CD4-positive, alpha-beta memory T cell (primary cell): ENCODE data around the gene RASGRP1. TPM values are rescaled to one million over a fixed set of nuclear protein-coding genes. Genes with fewer than 3 reads are reported as not detected.

ENCODE experiments used
- CTCF ChIA-PET: fragments of 350-600 bp; sonication (Branson Sonifier 250); formaldehyde crosslinking; loops from one replicate; lab custom pipeline; 2021; ENCODE audit warnings: inconsistent platforms; ENCODE audit not compliant: partially characterized antibody; lab: Charles Lee
- POLR2A ChIA-PET: fragments of 350-600 bp; sonication (Branson Sonifier 250); formaldehyde crosslinking; loops from one replicate; lab custom pipeline; 2021; ENCODE audit not compliant: partially characterized antibody; lab: Charles Lee
- DNase-seq, 5 donors: peaks; one replicate each; pipeline versions ENCODE4 v3.0.0 to v3.0.0-alpha.2; 2020 to 2022; ENCODE audit warnings: mixed read lengths in 1 of 5
- H3K27ac ChIP-seq: one replicate; pipeline ENCODE4 v1.7.0; 2013; ENCODE audit warnings: low read depth, low read length
- H3K27me3 ChIP-seq: 2 replicates; pipeline ENCODE4 v1.7.0; 2013; ENCODE audit warnings: mild to moderate bottlenecking, low read length, moderate library complexity; ENCODE audit not compliant: insufficient read depth
- H3K36me3 ChIP-seq: 2 replicates; pipeline ENCODE4 v1.7.0; 2013; ENCODE audit warnings: mild to moderate bottlenecking, low read length, moderate library complexity; ENCODE audit not compliant: insufficient read depth
- H3K4me1 ChIP-seq: 2 replicates; pipeline ENCODE4 v1.7.0; 2013; ENCODE audit warnings: mild to moderate bottlenecking, low read length, moderate library complexity; ENCODE audit not compliant: insufficient read depth
- H3K4me3 ChIP-seq, 2 donors: one replicate each; pipeline ENCODE4 v1.7.0; 2013; ENCODE audit warnings: low read length in 2 of 2, mild to moderate bottlenecking in 1 of 2
- H3K9me3 ChIP-seq, 2 donors: one replicate each; pipeline ENCODE4 v1.7.0; 2013; ENCODE audit warnings: low read length in 2 of 2, control low read depth in 1 of 2; ENCODE audit not compliant: control insufficient read depth in 1 of 2
- H3K27ac Mint-ChIP-seq, 7 donors: one replicate each; pipeline ENCODE4 v1.8.0; 2020 to 2021; ENCODE audit warnings: mixed read lengths in 7 of 7, mild to moderate bottlenecking in 6 of 7, inconsistent platforms in 3 of 7, moderate library complexity in 3 of 7
- H3K27me3 Mint-ChIP-seq, 2 donors: one replicate each; pipeline ENCODE4 v1.8.0; 2020 to 2021; ENCODE audit warnings: mixed read lengths in 2 of 2
- H3K36me3 Mint-ChIP-seq, 2 donors: one replicate each; pipeline ENCODE4 v1.8.0; 2020 to 2021; ENCODE audit warnings: mixed read lengths in 2 of 2, inconsistent platforms in 1 of 2, mild to moderate bottlenecking in 1 of 2
- H3K4me1 Mint-ChIP-seq, 4 donors: one replicate each; pipeline ENCODE4 v1.8.0; 2020 to 2021; ENCODE audit warnings: mixed read lengths in 4 of 4, mild to moderate bottlenecking in 1 of 4
- H3K4me3 Mint-ChIP-seq, 8 donors: one replicate each; pipeline ENCODE4 v1.8.0; 2020 to 2021; ENCODE audit warnings: mixed read lengths in 8 of 8, mild to moderate bottlenecking in 7 of 8, moderate library complexity in 6 of 8, inconsistent platforms in 3 of 8
- H3K9me3 Mint-ChIP-seq, 8 donors: one replicate each; pipeline ENCODE4 v1.8.0; 2020 to 2021; ENCODE audit warnings: mixed read lengths in 8 of 8, mild to moderate bottlenecking in 5 of 8, inconsistent platforms in 3 of 8, moderate library complexity in 1 of 8
- intact Hi-C: fragments of 100-400 bp; cut with micrococcal nuclease; formaldehyde crosslinking; loops from one replicate; pipeline ENCODE4 v1.15.1; 2023
- polyA plus RNA-seq, 2 donors: library from polyadenylated mRNA; unstranded; fragments of 300-500 nt; fragmentation: Illumina TruSeq; gene quantifications; one replicate each; pipeline ENCODE4 v1.2.3, GENCODE V29; 2021
- total RNA-seq, 2 experiments: library from RNA; stranded (reverse); gene quantifications; one replicate each; pipeline ENCODE4 v1.2.3, GENCODE V29; 2021

The RASGRP1 gene
- total RNA-seq = 100 to 1,000 TPM; 123 to 125 TPM
- polyA plus RNA-seq = 10 to 100 TPM; 47.8 to 85.9 TPM

DNA sequence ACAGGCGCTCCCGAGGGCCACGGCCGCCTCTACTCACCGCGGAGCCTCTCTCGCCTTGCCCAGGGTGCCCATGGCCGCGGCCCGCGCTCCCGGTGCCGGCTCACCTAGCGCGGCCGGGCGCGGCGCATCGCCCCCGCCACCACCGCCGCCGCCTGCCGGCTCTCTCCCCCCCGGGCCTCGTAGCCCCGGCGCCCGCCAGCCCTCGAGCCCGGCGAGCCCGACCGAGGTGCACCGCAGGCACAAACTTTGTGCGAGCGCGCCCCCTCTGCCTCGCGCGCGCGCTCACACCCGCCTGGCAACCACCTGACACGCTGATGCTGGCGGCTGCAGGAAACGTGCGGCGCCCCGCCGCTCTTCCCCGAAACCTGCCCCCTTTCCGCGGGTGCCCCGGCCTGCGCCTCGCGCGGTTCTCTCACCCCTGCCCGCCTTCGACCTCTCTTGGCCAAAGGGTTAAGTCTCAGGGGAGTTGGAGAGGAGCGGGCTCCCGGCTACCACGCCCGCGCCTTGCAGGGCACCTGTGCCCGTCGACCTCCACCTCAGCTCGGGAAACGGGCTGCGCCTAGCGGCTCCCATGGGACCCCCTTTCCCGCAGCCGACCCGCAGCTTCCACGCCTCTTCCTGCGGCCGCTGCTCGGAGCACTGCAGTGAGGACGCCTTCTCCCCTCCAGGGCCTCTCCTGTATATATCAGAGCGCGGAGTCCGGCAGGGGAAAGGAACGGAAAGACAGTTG lies at the start of gene RASGRP1:
Gene RASGRP1, minus strand, starts transcription at position 258 of the 730 bp plus-strand sequence. Its CDS starts 186 bp downstream, at position 72.
- peaks cover 38 to 70% (median 52%) of the 10 kb centered on the region in 4 donors for H3K4me1 Mint-ChIP-seq
- H3K4me3 Mint-ChIP-seq = peak within 1 kb of the TSS; percentile 94 to 99 (median 98)
- peak; percentile 85 to 91 (median 90) for DNase-seq
- ChIA-PET CTCF (interaction anchor here (0.8 to 12.8 kb wide), 49 partner anchors 9 to 127 kb away, joined by 3 to 717 read pairs (median 8); partner anchors contain the start of gene FAM98B), POLR2A (interaction anchor here (0.8 to 10.5 kb wide), 36 partner anchors 10 to 133 kb away, joined by 3 to 452 read pairs (median 7); partner anchors contain the start of gene FAM98B)
- Histone ChIP-seq H3K27ac (peak within 1 kb of the TSS; percentile 89), H3K4me1 (peaks cover 56% of the 10 kb centered on the region), H3K9me3 (no peaks in the 10 kb centered on the region), H3K36me3 (peaks cover 1% of the 10 kb centered on the region), H3K27me3 (no peaks in the 10 kb centered on the region), H3K4me3 (peak within 1 kb of the TSS; percentile 95 to 97)
- peaks cover 10 to 29% of the 10 kb centered on the region in 2 donors for H3K36me3 Mint-ChIP-seq
- peaks cover 0 to 2% (median 0%) of the 10 kb centered on the region in 8 donors for H3K9me3 Mint-ChIP-seq
- peak within 1 kb of the TSS; percentile 79 to 97 (median 95) for H3K27ac Mint-ChIP-seq
- intact Hi-C loops = loop anchor here (1.0 to 5.0 kb wide), 6 partner anchors 47 to 119 kb away; no protein-coding TSS in a partner anchor
- no peaks in the 10 kb centered on the region for H3K27me3 Mint-ChIP-seq

DNA sequence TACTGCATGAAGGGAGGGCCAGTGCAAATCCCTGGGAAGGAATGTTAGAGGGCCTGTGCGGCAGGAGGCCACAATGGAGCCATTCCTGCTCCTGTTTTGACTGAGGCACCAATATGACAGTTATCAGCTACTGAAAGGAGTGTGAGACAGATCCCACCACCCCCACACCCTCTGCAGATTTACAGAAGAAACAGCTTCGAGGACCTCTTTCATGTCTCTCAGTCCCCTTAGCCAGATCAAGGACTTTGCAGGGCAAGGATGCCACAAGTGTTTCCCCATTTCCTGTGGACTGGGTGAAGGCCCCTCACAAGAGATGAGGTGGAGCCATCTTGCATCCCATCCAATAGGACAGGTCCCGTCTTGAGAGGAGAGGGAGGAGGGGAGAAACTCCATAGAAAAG lies 48.5 kb upstream of the RASGRP1 start:
- Mint-ChIP-seq H3K27me3 (no peaks in the 10 kb centered on the region), H3K4me1 (peaks cover 34 to 61% (median 52%) of the 10 kb centered on the region in 4 donors), H3K4me3 (no peak overlapping the region), H3K9me3 (peaks cover 0 to 2% (median 0%) of the 10 kb centered on the region in 8 donors), H3K27ac (peak overlapping the region in 4 of 7 donors; percentile 36 to 88 (median 78)), H3K36me3 (no peaks in the 10 kb centered on the region)
- intact Hi-C loops = loop anchor here (5.0 kb wide), 2 partner anchors 36 to 59 kb away; no protein-coding TSS in a partner anchor
- H3K27ac ChIP-seq = no peak overlapping the region
- ChIA-PET POLR2A (interaction anchor here (1.1 to 6.8 kb wide), 3 partner anchors 18 to 78 kb away, joined by 3 to 73 read pairs (median 4); no protein-coding TSS in a partner anchor), CTCF (interaction anchor here (0.9 to 5.4 kb wide), 2 partner anchors 16 to 49 kb away, joined by 3 to 27 read pairs; partner anchors contain the start of gene RASGRP1)
- H3K27me3 ChIP-seq = no peaks in the 10 kb centered on the region
- peaks cover 48% of the 10 kb centered on the region for H3K4me1 ChIP-seq
- no peaks in the 10 kb centered on the region for H3K9me3 ChIP-seq
- H3K4me3 ChIP-seq = no peak overlapping the region
- DNase-seq = no peak
- no peaks in the 10 kb centered on the region for H3K36me3 ChIP-seq

DNA sequence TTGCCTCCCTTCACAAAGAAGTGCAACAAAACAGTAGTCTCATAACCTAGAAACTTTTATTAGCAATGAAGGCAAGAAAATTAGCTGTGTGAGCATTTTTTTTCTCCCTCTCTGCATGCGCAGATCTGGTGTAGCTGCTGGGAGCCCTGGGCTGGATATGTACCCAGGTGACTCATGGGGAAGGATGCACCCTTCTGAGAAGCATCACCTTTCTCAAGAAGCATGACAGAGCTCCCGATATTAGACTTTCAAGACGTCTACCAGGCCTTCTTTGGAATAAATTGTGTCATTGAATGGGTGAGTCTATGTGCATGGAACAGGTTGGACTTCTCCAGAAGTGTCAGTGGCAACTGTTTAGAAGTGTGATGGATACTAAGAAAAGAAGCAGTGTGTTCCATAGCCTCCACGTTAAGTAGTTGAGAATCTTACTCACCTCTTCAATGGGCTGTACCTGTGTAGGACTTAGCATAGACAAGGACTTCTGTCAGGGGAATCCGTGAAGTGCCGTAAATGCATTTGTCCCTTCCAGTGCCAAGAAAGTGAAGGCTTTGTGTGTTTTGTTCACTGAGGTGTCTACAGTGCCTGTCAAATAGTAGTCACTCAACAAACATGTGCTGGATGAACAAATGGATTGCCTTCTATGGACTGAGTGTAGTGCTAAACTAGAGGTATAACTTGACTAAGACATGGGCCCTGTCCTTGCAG lies 47.7 kb upstream of the RASGRP1 start:
- ChIA-PET POLR2A (interaction anchor here (0.9 to 6.8 kb wide), 13 partner anchors 9 to 138 kb away, joined by 3 to 73 read pairs (median 4); partner anchors contain the start of gene RASGRP1), CTCF (interaction anchor here (0.9 to 5.4 kb wide), 10 partner anchors 12 to 76 kb away, joined by 3 to 27 read pairs (median 6); partner anchors contain the start of gene RASGRP1)
- Mint-ChIP-seq H3K4me1 (peaks cover 34 to 62% (median 52%) of the 10 kb centered on the region in 4 donors), H3K9me3 (peaks cover 0 to 2% (median 0%) of the 10 kb centered on the region in 8 donors), H3K27me3 (no peaks in the 10 kb centered on the region), H3K4me3 (peak overlapping the region in 6 of 8 donors; percentile 21 to 82 (median 48)), H3K27ac (peak overlapping the region; percentile 32 to 95 (median 87)), H3K36me3 (no peaks in the 10 kb centered on the region)
- Histone ChIP-seq H3K4me1 (peaks cover 48% of the 10 kb centered on the region), H3K9me3 (no peaks in the 10 kb centered on the region), H3K27me3 (no peaks in the 10 kb centered on the region), H3K27ac (peak overlapping the region; percentile 33), H3K4me3 (no peak overlapping the region), H3K36me3 (no peaks in the 10 kb centered on the region)
- DNase-seq = peak in 2 of 5 donors; percentile 4 to 52
- intact Hi-C loops = loop anchor here (5.0 kb wide), 2 partner anchors 35 to 60 kb away; no protein-coding TSS in a partner anchor

DNA sequence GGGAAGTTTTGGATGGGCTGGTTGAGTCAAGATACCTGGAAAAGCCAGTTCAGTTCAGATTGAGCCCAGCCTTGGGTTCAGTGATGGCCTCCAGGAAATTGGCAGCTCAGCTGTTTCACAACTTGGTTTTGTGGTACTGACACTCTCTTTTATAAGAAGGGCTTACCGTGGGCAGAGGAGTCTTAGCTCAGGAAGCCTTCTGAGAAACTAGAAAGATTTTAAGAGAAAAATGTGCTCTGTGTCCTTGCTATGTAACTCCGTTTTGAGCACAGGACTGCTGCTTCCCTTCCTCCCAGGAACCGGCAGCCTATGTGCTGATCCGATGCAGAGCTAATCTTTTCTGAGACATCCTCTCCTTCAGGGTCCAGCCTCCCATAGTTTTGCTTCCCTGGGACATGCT lies 46.6 kb upstream of the RASGRP1 start:
- Histone ChIP-seq H3K27ac (peak overlapping the region; percentile 33), H3K9me3 (no peaks in the 10 kb centered on the region), H3K36me3 (no peaks in the 10 kb centered on the region), H3K4me1 (peaks cover 48% of the 10 kb centered on the region), H3K27me3 (no peaks in the 10 kb centered on the region), H3K4me3 (peak overlapping the region in 1 of 2 donors; percentile 6)
- peak overlapping the region in 7 of 8 donors; percentile 41 to 82 (median 59) for H3K4me3 Mint-ChIP-seq
- intact Hi-C loops = loop anchor here (2.0 to 5.0 kb wide), 3 partner anchors 34 to 61 kb away; no protein-coding TSS in a partner anchor
- H3K4me1 Mint-ChIP-seq = peaks cover 34 to 62% (median 52%) of the 10 kb centered on the region in 4 donors
- H3K27ac Mint-ChIP-seq = peak overlapping the region; percentile 66 to 95 (median 90)
- ChIA-PET POLR2A (interaction anchor here (0.7 to 6.8 kb wide), 16 partner anchors 10 to 137 kb away, joined by 3 to 73 read pairs (median 4); partner anchors contain the start of gene RASGRP1), CTCF (interaction anchor here (0.9 to 5.4 kb wide), 13 partner anchors 9 to 88 kb away, joined by 3 to 27 read pairs (median 6); partner anchors contain the start of gene RASGRP1)
- H3K9me3 Mint-ChIP-seq = peaks cover 0 to 2% (median 0%) of the 10 kb centered on the region in 8 donors
- peak in 4 of 5 donors; percentile 16 to 41 (median 29) for DNase-seq
- no peaks in the 10 kb centered on the region for H3K27me3 Mint-ChIP-seq
- no peaks in the 10 kb centered on the region for H3K36me3 Mint-ChIP-seq

DNA sequence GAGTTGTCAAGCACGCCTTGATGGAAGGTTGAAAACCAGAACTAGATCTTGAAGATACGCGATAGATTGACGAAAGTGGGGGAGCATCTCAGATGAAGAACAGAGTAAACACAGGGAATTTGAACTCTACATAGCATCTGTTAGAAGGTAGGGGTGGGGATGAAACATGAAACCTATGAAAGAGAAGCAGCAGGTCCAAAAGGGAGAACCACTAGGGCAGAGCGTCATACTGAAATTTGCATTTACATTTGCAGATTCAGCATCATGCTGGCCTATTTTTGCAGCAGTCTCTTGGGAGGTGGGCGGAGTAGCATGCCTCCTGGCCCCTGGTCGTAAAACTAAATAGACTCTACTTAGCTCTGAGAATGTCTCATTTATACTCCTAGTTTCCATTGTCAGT lies 46.1 kb upstream of the RASGRP1 start:
- ChIA-PET POLR2A (interaction anchor here (0.7 to 6.8 kb wide), 11 partner anchors 11 to 80 kb away, joined by 3 to 73 read pairs (median 4); partner anchors contain the start of gene RASGRP1), CTCF (interaction anchor here (1.0 to 5.4 kb wide), 11 partner anchors 15 to 89 kb away, joined by 3 to 27 read pairs (median 6); partner anchors contain the start of gene RASGRP1)
- Mint-ChIP-seq H3K9me3 (peaks cover 0 to 2% (median 0%) of the 10 kb centered on the region in 8 donors), H3K36me3 (no peaks in the 10 kb centered on the region), H3K27me3 (no peaks in the 10 kb centered on the region), H3K27ac (peak overlapping the region; percentile 66 to 95 (median 90)), H3K4me1 (peaks cover 34 to 62% (median 52%) of the 10 kb centered on the region in 4 donors), H3K4me3 (peak overlapping the region in 7 of 8 donors; percentile 2 to 82 (median 55))
- Histone ChIP-seq H3K36me3 (no peaks in the 10 kb centered on the region), H3K4me3 (no peak overlapping the region), H3K9me3 (no peaks in the 10 kb centered on the region), H3K27ac (peak overlapping the region; percentile 33), H3K27me3 (no peaks in the 10 kb centered on the region), H3K4me1 (peaks cover 48% of the 10 kb centered on the region)
- intact Hi-C loops = loop anchor here (2.0 to 5.0 kb wide), 3 partner anchors 33 to 62 kb away; no protein-coding TSS in a partner anchor
- DNase-seq = peak; percentile 38 to 74 (median 49)

DNA sequence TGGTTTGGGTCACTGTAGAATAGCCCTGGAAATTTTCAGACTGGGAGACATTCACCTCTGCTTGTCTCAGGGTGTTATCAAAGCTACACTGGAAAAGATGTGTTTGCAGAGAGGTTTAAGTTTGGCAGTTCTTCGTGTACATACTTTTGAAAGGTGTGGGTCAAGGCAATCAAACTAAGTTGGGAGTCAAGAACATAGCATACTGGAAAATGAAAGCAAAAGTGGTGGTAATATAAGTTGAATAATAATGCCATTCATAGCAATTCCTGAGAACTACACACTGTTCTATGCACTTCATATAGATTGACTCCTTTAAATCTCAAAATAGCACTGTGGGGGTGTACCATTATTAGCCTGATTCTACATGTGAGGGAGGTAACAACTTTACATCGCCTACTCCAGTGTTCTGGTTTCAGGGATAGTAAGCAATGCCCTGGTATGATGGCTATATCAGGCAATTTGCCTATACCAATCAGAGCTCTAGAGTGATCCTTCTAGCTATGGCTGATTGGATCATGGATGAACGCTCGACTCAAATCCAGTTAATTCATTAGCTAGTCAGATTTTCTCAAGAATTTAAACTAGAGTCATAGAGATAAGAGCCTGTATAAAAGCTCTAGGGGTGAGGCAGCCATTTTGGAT lies 44.6 kb upstream of the RASGRP1 start:
- H3K36me3 Mint-ChIP-seq = no peaks in the 10 kb centered on the region
- Histone ChIP-seq H3K4me1 (peaks cover 48% of the 10 kb centered on the region), H3K27ac (no peak overlapping the region), H3K9me3 (no peaks in the 10 kb centered on the region), H3K27me3 (no peaks in the 10 kb centered on the region), H3K4me3 (no peak overlapping the region), H3K36me3 (no peaks in the 10 kb centered on the region)
- no peaks in the 10 kb centered on the region for H3K27me3 Mint-ChIP-seq
- H3K27ac Mint-ChIP-seq = peak overlapping the region in 4 of 7 donors; percentile 46 to 66 (median 52)
- intact Hi-C loops = no loop called here
- peak overlapping the region in 5 of 8 donors; percentile 7 to 82 (median 26) for H3K4me3 Mint-ChIP-seq
- ChIA-PET POLR2A (interaction anchor here (1.0 to 6.8 kb wide), 3 partner anchors 22 to 45 kb away, joined by 3 to 73 read pairs (median 4); no protein-coding TSS in a partner anchor), CTCF (interaction anchor here (0.9 to 5.4 kb wide), 3 partner anchors 45 to 75 kb away, joined by 3 to 27 read pairs (median 3); partner anchors contain the start of gene RASGRP1)
- peaks cover 34 to 56% (median 52%) of the 10 kb centered on the region in 4 donors for H3K4me1 Mint-ChIP-seq
- DNase-seq = no peak
- peaks cover 0 to 2% (median 0%) of the 10 kb centered on the region in 8 donors for H3K9me3 Mint-ChIP-seq
